Fibroblast of lung (primary cell): ENCODE measurements around the gene ZIC1.

Source experiments
- EZH2 ChIP-seq: IDR thresholded peaks from 2 replicates; pipeline ENCODE4 v1.5.1; 2012; ENCODE audit warnings: low read length, control low read depth, mild to moderate bottlenecking; ENCODE audit errors: missing control alignments
- TF ChIP-seq, protein P1 (sequence below), 2 donors: IDR thresholded peaks in 1 of 2; conservative IDR thresholded peaks in 1 of 2; 1 replicate in 1 of 2; 2 replicates in 1 of 2; pipeline ENCODE4 v1.5.1; 2011 to 2012; ENCODE audit warnings: low read length in 2 of 2, control low read depth in 1 of 2, inconsistent platforms in 1 of 2, low read depth in 1 of 2, mild to moderate bottlenecking in 1 of 2

DNA sequence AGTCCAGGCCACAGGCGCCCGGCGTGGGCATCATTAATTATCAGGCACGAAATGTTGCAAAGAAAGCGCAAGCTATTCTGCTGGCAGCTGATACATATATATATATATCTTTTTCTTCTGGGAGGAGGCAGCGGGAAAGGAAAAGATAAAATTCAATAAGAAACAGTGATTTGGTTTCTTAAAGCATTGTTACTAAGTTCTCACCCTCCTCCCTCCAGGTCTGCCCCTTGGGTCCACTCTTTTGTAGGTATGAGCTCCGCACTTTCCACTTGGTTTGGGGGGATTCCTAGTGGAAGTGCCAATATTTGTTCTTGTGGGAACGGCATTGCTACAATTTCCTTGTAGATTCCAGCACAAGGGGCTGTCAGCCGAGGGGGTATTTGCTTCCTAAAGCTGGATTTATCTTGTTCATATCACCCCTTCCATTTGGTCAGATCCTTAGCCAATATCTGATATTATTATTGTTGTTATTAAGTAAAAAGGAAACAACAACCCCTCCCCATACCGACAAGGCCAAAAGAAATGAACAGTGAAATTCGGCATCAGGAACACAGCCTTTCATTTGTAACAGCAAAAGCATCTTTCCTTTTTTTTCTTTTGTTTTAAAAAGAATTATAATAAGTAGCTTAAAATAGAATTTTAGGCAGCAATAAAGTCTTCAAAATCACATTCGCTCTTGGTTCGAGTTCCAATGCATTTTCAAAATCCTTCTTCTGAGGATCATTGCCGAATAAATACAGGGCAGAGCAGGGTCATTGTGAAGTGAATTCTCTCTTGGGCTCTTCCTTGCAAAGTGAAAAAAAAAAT lies 15.6 kb downstream of the ZIC1 start:
- TF ChIP-seq, protein P1, sequence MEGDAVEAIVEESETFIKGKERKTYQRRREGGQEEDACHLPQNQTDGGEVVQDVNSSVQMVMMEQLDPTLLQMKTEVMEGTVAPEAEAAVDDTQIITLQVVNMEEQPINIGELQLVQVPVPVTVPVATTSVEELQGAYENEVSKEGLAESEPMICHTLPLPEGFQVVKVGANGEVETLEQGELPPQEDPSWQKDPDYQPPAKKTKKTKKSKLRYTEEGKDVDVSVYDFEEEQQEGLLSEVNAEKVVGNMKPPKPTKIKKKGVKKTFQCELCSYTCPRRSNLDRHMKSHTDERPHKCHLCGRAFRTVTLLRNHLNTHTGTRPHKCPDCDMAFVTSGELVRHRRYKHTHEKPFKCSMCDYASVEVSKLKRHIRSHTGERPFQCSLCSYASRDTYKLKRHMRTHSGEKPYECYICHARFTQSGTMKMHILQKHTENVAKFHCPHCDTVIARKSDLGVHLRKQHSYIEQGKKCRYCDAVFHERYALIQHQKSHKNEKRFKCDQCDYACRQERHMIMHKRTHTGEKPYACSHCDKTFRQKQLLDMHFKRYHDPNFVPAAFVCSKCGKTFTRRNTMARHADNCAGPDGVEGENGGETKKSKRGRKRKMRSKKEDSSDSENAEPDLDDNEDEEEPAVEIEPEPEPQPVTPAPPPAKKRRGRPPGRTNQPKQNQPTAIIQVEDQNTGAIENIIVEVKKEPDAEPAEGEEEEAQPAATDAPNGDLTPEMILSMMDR (conservative IDR thresholded peaks at IDR 0.05 in 1 of 2, IDR thresholded peaks at IDR 0.05 in 1 of 2; ENCODE audit: low read depth in 1 of 2, low read length in 2 of 2), result no peak
- no peak for TF ChIP-seq EZH2
